HG03196 (cell line): ENCODE measurements around the gene OR8D2.

Experiments
- ATAC-seq: cut with Tn5 transposase; IDR thresholded peaks from one replicate; pipeline ENCODE4 v1.9.1; 2021; ENCODE audit not compliant: unreplicated experiment

OR8D2 gene, protein sequence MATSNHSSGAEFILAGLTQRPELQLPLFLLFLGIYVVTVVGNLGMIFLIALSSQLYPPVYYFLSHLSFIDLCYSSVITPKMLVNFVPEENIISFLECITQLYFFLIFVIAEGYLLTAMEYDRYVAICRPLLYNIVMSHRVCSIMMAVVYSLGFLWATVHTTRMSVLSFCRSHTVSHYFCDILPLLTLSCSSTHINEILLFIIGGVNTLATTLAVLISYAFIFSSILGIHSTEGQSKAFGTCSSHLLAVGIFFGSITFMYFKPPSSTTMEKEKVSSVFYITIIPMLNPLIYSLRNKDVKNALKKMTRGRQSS

DNA sequence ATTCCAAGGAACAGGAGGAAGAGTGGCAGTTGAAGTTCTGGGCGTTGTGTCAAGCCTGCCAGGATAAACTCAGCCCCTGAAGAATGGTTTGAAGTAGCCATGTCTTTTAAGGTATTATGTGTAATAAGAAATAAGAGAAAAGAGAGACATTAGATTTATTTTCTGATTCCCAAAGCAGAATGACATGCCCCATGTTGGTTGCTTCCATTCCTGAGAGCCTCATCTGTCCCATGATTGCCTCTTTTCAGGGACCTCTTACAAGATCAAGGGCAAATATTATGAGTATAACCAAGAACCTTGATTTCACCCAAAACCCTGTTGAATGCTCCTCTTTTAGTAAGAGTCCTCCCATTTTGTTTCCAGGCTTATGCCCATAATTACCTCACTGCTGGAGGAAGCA lies at the start of gene OR8D2:
Gene OR8D2 (minus strand): TSS at position 101 of the 400 bp plus-strand sequence. CDS start 0 bp downstream, at position 101.
- ATAC-seq = no peak

DNA sequence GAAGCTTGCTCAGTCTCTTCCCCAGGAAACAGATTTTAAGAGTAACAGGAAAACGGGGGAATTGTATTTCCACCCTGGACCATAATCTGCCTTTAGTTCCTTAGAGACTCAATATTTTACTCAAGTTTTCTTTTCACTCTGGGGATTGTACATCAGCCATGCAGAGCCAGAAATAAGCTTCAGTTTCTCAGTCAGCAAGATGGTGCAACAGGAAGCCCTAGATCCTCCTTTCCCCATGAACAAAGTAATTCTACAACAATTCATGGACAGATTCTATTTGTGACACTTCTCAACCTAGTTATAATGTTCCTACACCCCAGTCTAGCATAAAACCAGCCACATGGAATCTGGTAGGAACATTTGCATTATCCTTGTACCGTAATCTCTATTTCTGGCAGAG lies 39.6 kb upstream of the OR8D2 start:
- ATAC-seq = no peak

DNA sequence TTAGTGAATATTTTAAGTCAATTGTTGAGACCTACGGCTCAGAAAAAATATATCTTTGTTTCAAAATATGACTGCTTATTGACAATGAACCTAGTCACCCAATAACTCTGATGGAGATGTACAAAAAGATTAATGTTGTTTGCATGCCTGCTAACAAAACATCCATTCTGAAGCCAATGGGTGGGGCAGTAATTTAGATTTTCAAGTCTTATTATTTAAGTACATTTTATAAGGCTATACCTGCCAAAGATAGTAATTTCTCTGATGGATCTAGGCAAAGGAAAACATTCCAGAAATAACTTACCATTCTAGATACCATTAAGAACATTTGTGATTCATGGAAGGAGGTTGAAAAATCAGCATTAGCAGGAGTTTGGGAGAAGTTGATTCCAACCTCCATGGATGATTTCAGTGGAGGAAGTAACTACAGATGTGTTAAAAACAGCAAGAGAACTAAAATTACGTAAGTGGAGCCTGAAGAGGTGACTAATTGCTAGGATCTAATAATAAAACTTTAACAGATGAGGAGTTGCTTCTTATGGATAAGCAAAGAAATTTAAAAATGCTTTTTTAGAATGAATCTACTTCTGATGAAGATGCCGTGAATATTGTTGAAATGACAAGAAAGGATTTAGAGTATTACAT lies 26.4 kb upstream of the OR8D2 start:
- ATAC-seq = no peak

DNA sequence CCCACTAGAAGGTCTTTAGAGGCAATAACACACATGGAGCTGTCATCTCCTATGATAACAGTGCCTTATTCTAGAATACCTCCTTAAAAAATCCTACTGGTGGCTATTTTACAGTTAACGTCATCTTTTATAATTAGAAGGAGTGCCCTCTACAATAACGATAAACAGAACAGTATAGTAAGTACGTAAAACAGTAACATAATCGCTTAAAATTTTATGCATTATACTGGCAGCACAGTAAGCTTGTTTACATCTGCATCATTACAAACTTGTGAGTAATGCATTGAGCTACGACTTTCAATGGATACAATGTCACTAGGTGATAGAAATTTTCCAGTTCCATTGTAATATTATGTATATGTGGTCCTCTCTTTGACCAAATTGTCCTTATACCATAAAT lies 24.3 kb upstream of the OR8D2 start:
- ATAC-seq = no peak

DNA sequence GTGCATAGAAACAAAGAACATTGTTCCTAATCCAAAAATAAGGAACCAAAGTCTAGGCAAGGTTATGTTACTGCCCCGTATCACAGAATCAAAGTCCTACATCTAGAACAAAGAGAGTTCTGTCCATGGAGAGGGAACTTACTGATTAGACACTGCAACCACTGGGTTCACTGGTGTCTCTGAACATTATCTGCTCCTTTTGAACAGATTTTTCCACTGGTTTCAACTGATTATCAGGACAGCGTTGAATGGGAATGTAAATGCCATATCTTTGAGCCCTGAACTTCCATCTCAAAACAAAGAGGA lies 20.1 kb upstream of the OR8D2 start:
- no peak for ATAC-seq

DNA sequence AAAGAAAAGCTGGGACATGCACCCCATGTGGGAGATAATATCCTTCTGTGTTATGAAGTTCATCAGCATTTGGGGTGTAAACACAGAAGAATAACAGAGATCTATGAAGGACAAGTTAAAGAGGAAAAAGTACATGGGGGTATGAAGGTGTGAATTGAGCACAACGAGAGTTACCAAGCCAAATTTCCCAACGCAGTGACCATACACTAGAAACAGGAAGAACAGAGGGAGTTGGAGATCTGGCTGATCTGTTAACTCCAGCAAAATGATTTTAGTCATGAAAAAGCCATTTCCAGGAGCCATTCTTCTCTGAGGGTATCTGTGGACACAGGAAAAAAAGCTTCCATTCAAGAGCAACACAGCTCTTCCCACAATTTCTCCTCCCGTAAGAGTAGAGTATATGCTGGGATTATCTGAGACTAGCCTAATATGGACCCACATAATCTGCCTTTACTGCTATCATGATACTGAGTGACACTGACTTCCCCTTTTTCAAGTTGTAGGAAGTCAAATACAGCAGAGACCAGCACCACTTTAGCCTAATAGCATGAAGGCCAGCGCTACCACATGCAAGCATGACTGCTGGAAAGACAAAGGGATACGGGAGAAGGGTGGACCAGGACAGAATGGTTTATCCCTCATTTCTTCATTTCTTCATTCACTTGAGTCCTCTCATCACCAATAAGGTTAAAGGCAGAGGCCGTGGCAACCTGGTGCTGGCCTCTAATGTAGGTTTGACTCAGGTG lies 19.6 kb upstream of the OR8D2 start:
- ATAC-seq = no peak

DNA sequence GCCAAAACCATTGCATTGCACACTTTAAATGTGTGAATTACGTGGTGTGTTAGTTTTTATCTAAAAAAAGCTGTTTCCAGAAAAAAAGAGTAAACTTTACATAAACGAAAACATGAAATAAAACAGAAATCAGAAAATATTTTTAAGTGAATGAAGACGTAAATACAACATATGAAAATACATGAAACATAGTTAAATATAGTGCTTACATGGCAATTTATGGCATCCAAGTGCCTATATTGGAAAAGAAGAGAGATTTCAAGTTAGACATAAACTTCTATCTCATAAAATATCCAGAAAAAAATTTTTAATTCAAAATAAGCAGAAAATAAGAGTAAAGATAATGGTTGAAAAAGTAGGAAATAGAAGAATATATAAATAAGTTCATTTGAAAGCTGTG lies 11.9 kb upstream of the OR8D2 start:
- ATAC-seq = no peak

DNA sequence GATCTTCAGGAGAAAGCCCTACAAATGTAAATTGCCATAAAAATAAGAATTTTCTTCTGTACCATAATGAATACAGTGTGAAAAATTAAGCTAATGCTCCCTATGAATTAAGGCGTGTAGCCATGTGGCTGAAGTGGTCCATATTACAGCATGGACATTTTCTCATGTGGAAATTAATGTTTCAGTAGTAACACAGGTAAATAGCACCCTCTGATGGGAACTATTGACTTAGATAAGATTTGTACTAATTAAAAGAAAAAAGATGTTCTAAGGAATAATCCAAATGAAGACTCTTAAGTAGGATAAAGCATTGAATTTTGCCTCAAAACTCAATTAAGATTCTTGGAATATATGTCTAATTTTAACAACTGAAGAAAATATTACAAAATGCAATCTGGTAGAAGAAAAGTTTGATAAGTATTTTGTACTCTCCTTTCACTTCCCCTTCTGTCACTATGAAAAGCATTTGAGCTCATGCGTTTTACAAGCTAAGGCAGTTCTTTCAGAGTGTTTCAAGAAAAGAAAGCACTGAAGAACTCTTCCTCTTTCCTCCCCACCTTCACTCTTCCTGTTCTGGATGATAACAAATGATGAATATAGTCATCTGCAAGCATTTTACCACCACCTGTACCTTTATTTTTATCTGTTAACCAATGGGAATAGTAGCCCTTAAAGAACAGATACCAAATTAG lies 9.9 kb upstream of the OR8D2 start:
- ATAC-seq = peak; percentile 88

DNA sequence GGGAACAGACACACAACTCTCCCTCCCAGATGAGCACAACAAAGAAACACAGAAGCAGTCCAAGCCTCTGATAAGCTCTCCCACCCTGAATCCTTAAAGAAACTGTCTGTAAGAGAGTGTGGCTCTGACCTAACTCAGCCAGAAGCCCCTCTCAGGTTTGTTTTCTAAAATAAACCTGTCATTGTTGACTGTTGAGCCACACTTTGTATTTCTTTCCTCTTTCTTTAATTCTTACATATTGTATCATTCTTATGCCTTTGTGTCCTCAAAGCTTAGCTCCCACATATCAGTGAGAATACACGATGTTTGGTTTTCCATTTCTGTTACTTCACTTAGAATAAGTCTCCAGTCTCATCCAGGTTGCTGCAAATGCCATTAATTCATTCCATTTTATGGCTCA lies 7.8 kb upstream of the OR8D2 start:
- ATAC-seq = no peak

DNA sequence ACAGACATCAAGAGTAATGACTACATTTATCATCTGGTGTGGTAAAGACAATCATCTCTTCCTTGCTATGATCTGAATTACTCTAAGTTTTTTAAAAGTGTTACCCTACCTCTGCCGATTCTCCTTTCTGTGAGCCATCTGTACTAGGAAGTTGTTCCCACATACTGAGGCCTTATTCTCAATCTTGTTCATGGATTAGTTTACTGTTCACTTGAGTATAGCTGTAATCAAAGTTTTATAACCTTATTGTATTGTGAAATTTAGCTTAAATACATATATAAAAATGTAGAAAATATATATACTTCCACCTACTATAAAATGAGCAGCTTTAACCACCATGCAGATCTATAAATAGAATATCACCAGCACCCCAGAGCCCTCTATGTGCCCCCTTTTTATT lies 2.4 kb upstream of the OR8D2 start:
- ATAC-seq = no peak

DNA sequence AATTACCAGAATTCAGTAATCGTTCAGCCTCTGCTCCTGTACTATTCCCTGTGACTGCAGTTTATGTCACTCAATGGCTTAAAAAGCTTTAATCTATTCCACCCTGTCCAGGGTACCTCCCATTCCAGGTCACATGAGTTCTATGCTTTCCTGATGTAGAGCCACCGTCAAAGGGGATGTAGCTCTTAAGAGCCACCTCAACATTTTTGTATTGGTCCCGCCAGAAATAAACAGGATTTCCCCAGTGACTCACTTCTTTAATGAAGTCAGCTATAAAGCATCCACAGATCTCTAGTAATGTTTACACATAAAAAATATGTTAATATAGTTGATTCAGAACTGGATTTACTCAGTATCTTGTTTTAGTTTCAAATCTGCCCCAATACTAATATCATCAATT lies 4.9 kb downstream of the OR8D2 start:
- no peak for ATAC-seq

DNA sequence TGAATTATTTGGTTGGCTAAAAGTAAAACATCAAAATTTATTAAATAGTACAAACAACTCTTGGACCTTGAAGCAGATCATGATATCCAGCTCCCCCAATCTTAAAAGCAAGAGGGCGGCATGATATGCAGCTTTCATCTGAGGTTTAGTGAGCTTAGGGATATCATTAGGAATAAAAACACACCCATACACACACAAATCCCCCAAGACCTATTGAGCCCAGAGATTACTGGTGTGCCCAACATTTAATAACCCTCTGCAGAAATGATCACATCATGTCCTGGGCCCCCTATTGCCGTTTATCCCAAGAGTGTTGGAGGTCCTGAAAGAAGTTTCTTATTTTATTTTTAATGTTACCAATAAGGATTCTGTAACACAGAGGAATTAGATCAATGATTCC lies 6.1 kb downstream of the OR8D2 start, which contains the start of gene OR8D1:
Gene OR8D1 (minus strand): TSS at position 101 of the 400 bp plus-strand sequence. CDS start 3,183 bp downstream, outside the sequence.
- no peak for ATAC-seq

DNA sequence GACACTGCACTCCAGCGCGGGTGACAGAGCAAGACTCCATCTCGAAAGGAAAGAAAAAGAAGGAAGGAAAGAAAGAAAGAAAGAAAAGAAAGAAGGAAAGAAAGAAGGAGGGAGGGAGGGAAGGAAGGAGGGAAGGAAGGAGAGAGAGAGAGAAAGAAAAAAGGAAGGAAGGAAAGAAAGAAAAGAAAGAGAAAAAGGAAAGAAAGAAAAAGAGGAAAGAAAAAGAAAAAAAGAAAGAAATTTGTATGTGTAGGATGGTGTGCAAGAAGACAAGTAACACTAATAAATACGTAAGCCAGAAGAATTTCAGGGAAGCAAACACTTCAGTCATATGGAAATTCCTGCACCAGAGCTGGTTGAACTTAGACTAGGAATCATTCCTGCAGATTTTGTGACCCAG lies 6.9 kb downstream of the OR8D2 start:
- no peak for ATAC-seq

DNA sequence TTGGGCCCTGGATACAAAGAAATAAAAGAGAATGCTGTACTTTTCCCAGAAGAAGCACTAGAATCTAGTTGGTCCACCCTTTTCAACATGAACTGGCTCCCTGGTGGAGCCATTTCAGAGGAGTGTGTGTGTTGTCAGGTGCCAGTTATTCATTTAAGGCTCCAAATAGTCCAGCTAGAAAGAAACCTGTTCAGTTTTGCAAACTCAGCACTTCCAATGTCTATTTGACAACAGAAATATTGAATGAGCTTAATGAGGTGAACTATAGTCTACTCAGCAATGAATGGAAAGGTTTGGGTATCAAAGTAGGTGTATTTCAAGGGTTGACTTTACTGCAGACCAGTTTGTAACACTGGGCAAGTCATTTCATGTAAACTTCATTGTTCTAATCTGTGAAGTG lies 8.3 kb downstream of the OR8D2 start:
- ATAC-seq = no peak

DNA sequence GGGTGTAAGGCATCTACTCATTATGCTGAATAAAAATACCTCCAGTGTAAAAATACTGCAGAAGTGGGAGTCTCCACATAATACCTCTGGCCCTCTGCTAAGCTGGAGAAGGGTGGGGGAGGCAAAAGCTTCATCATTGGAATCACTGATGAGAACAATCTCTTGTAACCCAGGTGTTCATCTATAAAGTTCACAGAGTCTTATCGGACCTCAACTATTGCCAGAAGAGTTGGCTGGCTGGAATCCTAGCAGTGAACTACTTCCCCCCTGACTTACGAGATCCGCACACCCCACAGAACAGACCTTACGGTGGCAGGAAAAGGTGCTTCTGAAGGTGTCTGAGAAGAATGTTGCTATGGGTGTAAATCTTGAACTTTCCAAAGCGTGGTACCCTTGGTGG lies 8.7 kb downstream of the OR8D2 start:
- ATAC-seq = no peak

DNA sequence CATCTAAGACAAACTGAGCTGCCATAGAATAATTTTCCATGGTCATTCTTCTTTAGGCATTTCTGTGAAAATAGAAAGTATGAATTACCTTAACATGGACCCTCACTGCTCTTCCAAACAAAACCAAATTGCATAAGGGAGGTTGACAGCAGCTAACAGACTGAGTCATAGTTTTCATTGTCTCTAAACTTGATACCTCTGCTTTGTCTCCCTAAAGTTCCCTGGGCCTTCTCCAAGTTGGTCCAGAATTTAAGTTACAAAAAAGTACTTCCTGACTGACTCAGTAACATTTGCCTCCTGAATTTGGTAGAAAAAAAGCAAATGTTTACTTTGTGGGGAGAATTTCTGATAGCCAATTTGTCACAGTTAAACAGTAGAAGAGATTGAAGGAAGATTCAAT lies 9.3 kb downstream of the OR8D2 start:
- no peak for ATAC-seq

DNA sequence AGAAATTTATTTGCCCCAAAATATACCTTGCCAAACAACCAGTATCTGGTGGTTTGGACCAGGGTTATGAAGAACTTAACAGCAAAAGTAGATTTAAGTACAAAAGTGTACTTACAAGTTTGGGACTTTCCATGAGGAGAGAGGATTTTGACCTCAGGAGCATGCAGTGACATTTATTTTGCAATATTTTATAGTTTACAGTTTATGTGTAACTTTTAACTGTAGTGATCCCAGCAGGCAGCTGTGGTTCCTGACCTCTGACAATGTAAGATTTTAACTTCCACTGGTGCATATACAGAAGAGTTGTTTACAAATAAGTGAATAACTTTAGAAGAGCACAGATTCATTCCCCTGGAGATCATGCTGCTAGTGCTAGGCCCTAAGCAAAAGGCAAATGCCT lies 12.9 kb downstream of the OR8D2 start:
- ATAC-seq = no peak

DNA sequence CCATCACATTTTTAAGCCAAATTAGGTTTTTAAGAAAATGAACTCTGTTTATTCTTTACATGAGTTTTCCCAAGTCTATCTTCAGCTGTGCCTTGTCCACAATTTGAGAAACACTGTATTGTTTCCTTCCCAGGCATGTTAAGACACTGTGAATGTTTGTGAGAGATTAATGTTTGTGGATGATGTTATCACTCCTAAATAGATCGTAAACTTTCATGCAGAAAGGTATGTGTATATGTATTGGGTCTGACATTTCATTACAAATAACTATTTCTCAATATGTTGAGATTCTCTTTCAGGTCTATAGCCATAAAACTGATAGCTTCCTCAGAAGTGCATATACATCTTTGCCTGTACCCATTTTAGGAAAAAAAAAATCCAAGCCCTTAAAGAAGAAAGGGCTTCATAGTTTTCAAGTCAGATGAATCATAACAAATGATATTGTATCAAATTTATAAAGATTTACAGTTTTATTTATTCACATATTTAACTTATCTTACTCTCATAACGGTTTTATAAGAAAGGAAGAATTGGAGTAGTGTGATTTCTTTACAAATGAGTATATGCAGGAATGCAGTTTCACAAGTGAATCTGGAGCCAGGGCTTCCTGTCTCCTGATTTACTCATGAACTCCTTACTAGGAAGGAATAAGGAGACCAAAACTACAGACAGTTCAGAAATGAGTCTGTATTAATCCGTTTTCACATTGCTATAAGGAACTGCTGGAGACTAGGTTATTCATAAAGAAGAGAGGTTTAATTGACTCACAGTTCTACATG lies 17.5 kb downstream of the OR8D2 start:
- no peak for ATAC-seq

DNA sequence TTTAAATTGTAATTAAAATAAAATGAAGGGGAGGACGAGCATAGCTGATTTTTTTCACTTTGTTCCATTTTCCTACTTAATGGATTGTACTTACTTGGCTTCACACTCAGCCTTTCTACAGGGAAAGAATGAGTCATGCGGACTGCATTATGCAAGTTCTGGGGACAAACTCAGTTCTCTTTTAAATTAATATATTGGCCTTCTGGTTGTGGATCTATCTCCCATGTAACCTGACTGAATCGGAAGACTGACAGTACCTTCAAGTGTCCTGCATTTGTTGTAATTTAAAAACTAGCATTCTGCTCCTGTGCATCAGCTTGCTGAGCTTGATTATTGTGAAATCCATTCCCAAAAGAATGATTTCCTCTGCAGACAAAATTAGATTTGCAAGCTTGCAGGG lies 18.4 kb downstream of the OR8D2 start:
- ATAC-seq = no peak

DNA sequence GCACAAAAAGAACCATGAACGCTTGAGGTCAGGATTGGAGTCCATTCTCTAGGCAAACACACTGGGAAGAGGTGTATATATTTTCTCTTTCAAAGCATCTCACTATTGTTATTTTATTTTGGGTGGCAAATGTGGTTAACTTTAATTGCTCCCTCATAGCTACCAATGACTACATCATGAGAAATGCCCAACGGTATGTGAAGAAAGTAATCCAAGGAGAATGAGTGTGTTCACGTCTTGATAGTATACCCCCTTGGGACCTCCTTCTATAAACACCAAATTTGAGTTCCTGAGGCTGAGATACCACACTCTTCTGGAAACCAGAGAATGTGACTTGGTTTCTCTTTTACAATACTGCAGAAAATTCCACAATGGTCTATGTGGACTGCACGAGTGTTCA lies 22.1 kb downstream of the OR8D2 start:
- ATAC-seq = no peak

DNA sequence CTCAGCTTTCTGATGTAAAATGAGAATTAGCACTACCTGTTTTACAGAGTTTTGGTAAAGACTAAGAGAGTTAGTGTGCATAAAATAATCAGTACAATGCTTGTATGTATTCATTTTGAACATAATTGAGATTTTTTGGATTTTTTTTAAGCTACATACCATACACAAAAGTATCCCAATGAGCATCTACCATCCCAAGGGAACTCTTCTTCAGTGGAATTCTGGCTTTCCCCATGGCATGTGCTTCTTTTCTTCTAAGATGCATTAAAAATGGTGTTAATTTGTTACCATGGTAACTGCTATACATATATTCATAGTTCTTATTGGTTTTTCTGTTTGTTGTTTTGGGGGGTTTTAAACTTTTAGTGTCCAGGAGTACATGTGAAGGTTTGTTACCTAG lies 24.0 kb downstream of the OR8D2 start:
- ATAC-seq = no peak
